OCI-LY7 (cell line): ENCODE results near the gene GJA9.

Experiments used
- EZH2phosphoT487 ChIP-seq: fragments of 200-600 bp; sonication (generic); IDR thresholded peaks from 2 replicates; pipeline ENCODE4 v1.6.1; 2018; ENCODE audit warnings: low read depth, borderline replicate concordance, mild to moderate bottlenecking, mixed run types, antibody characterized with exemption, low read length, moderate library complexity, mixed read lengths
- TF ChIP-seq, protein P1 (sequence below): fragments of 200-600 bp; sonication (generic); conservative IDR thresholded peaks from 2 replicates; pipeline ENCODE4 v1.5.1; 2014; ENCODE audit warnings: mild to moderate bottlenecking, antibody characterized with exemption, low read length, moderate library complexity, mixed read lengths

GRCh38 chr1:38929476-38929875 is 48.1 kb upstream of the GJA9 start:
- TF ChIP-seq, protein P1, sequence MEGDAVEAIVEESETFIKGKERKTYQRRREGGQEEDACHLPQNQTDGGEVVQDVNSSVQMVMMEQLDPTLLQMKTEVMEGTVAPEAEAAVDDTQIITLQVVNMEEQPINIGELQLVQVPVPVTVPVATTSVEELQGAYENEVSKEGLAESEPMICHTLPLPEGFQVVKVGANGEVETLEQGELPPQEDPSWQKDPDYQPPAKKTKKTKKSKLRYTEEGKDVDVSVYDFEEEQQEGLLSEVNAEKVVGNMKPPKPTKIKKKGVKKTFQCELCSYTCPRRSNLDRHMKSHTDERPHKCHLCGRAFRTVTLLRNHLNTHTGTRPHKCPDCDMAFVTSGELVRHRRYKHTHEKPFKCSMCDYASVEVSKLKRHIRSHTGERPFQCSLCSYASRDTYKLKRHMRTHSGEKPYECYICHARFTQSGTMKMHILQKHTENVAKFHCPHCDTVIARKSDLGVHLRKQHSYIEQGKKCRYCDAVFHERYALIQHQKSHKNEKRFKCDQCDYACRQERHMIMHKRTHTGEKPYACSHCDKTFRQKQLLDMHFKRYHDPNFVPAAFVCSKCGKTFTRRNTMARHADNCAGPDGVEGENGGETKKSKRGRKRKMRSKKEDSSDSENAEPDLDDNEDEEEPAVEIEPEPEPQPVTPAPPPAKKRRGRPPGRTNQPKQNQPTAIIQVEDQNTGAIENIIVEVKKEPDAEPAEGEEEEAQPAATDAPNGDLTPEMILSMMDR, result no peak
- TF ChIP-seq EZH2phosphoT487, result no peak
